Dermis microvascular lymphatic vessel endothelial cell (primary cell): ENCODE data around the gene IQCN. TPM values are rescaled to one million over a fixed set of nuclear protein-coding genes. Genes with fewer than 3 reads are reported as not detected.
A peak's percentile ranks its signal among the peaks of the same experiment; 100 is the strongest.
"Not testable (repeated sequence)": the region's sequence is repeated elsewhere in the genome, so short reads cannot be mapped to it uniquely, and the experiment has no call there.

ENCODE experiments used
- DNase-seq, 2 donors: peaks; one replicate each; pipeline versions ENCODE4 v3.0.0 to v3.0.0-alpha.2; 2010; ENCODE audit warnings: low read depth in 2 of 2
- total RNA-seq: library from RNA; depleted of rRNA; stranded (reverse); fragments of >200 nt; gene quantifications from 2 replicates; pipeline ENCODE4 v1.2.1, GENCODE V29; 2014

The IQCN gene
- total RNA-seq, 1 donor from 2014 or later: 0.13 TPM

- DNase-seq: no peak
These were observed 56.1 kb downstream of the IQCN start for GRCh38 chr19:18218159-18218558.

GRCh38 chr19:18216789-18217188 lies 57.5 kb downstream of the IQCN start:
- no peak for DNase-seq

GRCh38 chr19:18214779-18215433 lies 59.3 kb downstream of the IQCN start:
- DNase-seq: no peak

GRCh38 chr19:18211683-18212082 lies 62.6 kb downstream of the IQCN start:
- DNase-seq: no peak

- not testable (repeated sequence) for DNase-seq
These were observed 64.3 kb downstream of the IQCN start for GRCh38 chr19:18209912-18210311.

- DNase-seq: peak in 1 of 2 donors; percentile 25
These were observed 65.9 kb downstream of the IQCN start for GRCh38 chr19:18208098-18208951.

Other genes starting within 250 kb of the IQCN start
- 0.13 TPM in 2 replicates for gene IL12RB1, start 187.5 kb downstream of the IQCN start, total RNA-seq
- 1.2 and 2.9 TPM in 2 replicates for gene MAST3, start 176.7 kb downstream of the IQCN start, total RNA-seq
- 0.90 and 3.3 TPM in 2 replicates for gene PIK3R2, start 121.3 kb downstream of the IQCN start, total RNA-seq
- gene IFI30, start 100.6 kb downstream of the IQCN start, total RNA-seq: 4.5 and 6.1 TPM in 2 replicates
- 7.2 and 10.0 TPM in 2 replicates for gene MPV17L2, start 81.2 kb downstream of the IQCN start, total RNA-seq
- 0.39 and 0.76 TPM in 2 replicates for gene RAB3A, start 70.4 kb downstream of the IQCN start, total RNA-seq
- under 0.01 and 0.13 TPM in 2 replicates for gene PDE4C, start 48.0 kb downstream of the IQCN start, total RNA-seq
- 68.3 and 137 TPM in 2 replicates for gene JUND, start 7.2 kb upstream of the IQCN start, total RNA-seq
- gene LSM4, start 48.6 kb upstream of the IQCN start, total RNA-seq: 113 and 130 TPM in 2 replicates
- gene PGPEP1, start 66.1 kb upstream of the IQCN start, total RNA-seq: 19.4 and 20.6 TPM in 2 replicates
- 74.8 and 238 TPM in 2 replicates for gene GDF15, start 111.7 kb upstream of the IQCN start, total RNA-seq
- gene LRRC25, start 123.2 kb upstream of the IQCN start, total RNA-seq: not detected in 2 replicates
- gene SSBP4, start 144.9 kb upstream of the IQCN start, total RNA-seq: 33.9 and 53.5 TPM in 2 replicates
- gene ISYNA1, start 163.7 kb upstream of the IQCN start, total RNA-seq: 38.1 and 57.3 TPM in 2 replicates
- gene ELL, start 247.6 kb upstream of the IQCN start, total RNA-seq: 9.0 and 12.3 TPM in 2 replicates